OCI-LY3 (cell line): ENCODE data around the gene NLGN4Y.

Source experiments
- H2AFZ ChIP-seq: fragments of 200-600, 300-600 bp; shearing (Covaris generic); 2 replicates; pipeline ENCODE4 v1.6.0; 2014; ENCODE audit warnings: antibody characterized with exemption, low read depth, low read length
- H3K27ac ChIP-seq: fragments of 200-600, 300-600 bp; sonication (generic); 2 replicates; pipeline ENCODE4 v1.5.1; 2014; ENCODE audit warnings: mild to moderate bottlenecking, low read length, moderate library complexity, mixed read lengths
- H3K27me3 ChIP-seq: fragments of 200-600, 300-600 bp; sonication (generic); 2 replicates; pipeline ENCODE4 v1.6.1; 2014; ENCODE audit warnings: low read depth, low read length, mixed read lengths
- H3K36me3 ChIP-seq: fragments of 200-600, 300-600 bp; sonication (generic); replicated peaks from 2 replicates; pipeline ENCODE3; 2014; ENCODE audit warnings: low read depth, low read length, mixed read lengths
- H3K4me1 ChIP-seq: fragments of 300-600, 200-600 bp; sonication (generic); 2 replicates; pipeline ENCODE4 v1.6.1; 2014; ENCODE audit warnings: low read length, mixed read lengths
- H3K4me2 ChIP-seq: fragments of 200-600, 300-600 bp; sonication (generic); 2 replicates; pipeline ENCODE4 v1.6.1; 2014; ENCODE audit warnings: low read length, mixed read lengths
- H3K4me3 ChIP-seq: fragments of 300-600, 200-600 bp; sonication (generic); 2 replicates; pipeline ENCODE4 v1.5.1; 2014; ENCODE audit warnings: antibody characterized with exemption, mild to moderate bottlenecking, low read length, moderate library complexity
- H3K79me2 ChIP-seq: fragments of 300-600, 200-600 bp; shearing (Covaris generic); 2 replicates; pipeline ENCODE4 v1.6.1; 2014; ENCODE audit warnings: mild to moderate bottlenecking, low read length, mixed read lengths
- H3K9ac ChIP-seq: fragments of 300-600, 200-600 bp; shearing (Covaris generic); 2 replicates; pipeline ENCODE4 v1.6.0; 2014; ENCODE audit warnings: mild to moderate bottlenecking, low read length, moderate library complexity
- H3K9me3 ChIP-seq: fragments of 200-600, 300-600 bp; shearing (Covaris generic); 2 replicates; pipeline ENCODE4 v1.6.1; 2014; ENCODE audit warnings: low read length, mixed read lengths; ENCODE audit not compliant: insufficient read depth
- H4K20me1 ChIP-seq: fragments of 200-600, 300-600 bp; sonication (generic); 2 replicates; pipeline ENCODE4 v1.6.1; 2016; ENCODE audit warnings: low read length, mixed read lengths; ENCODE audit not compliant: insufficient read depth
- EZH2phosphoT487 ChIP-seq: fragments of 200-600 bp; shearing (Covaris generic); IDR thresholded peaks from 2 replicates; pipeline ENCODE4 v1.6.1; 2018; ENCODE audit warnings: antibody characterized with exemption, mixed run types, low read depth
- TF ChIP-seq, protein P1 (sequence below): fragments of 200-600, 300-600 bp; sonication (generic); IDR thresholded peaks from 2 replicates; pipeline ENCODE4 v1.5.1; 2014; ENCODE audit warnings: antibody characterized with exemption, low read length, low read depth

Gene NLGN4Y

DNA sequence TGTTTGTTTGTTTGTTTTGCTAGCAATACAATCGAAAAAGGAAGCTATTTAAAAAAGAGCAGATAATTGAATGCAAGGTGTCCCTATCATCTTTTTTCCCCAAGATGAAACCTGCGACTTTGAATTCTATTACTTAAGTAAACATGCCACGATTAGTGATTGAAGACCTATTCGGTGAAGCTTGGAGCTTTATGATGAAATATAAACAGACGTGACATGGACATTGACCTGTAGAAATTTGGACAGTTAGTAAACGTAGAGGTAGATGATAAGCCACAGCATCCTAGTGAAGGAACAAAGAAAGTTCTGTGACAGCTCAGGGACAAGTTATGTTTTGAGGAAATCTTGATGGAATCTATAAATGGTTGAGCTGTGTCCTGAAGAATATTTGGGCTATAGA is 103.9 kb downstream of the NLGN4Y start:
- no peak overlapping the region for H2AFZ ChIP-seq
- TF ChIP-seq, protein P1, sequence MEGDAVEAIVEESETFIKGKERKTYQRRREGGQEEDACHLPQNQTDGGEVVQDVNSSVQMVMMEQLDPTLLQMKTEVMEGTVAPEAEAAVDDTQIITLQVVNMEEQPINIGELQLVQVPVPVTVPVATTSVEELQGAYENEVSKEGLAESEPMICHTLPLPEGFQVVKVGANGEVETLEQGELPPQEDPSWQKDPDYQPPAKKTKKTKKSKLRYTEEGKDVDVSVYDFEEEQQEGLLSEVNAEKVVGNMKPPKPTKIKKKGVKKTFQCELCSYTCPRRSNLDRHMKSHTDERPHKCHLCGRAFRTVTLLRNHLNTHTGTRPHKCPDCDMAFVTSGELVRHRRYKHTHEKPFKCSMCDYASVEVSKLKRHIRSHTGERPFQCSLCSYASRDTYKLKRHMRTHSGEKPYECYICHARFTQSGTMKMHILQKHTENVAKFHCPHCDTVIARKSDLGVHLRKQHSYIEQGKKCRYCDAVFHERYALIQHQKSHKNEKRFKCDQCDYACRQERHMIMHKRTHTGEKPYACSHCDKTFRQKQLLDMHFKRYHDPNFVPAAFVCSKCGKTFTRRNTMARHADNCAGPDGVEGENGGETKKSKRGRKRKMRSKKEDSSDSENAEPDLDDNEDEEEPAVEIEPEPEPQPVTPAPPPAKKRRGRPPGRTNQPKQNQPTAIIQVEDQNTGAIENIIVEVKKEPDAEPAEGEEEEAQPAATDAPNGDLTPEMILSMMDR: no peak
- TF ChIP-seq EZH2phosphoT487: no peak
- H3K4me3 ChIP-seq: no peak overlapping the region
- no peaks in the 10 kb centered on the region for H3K4me1 ChIP-seq
- H3K27me3 ChIP-seq: no peaks in the 10 kb centered on the region
- H3K79me2 ChIP-seq: no peaks in the 10 kb centered on the region
- H3K27ac ChIP-seq: no peak overlapping the region
- H3K4me2 ChIP-seq: no peak overlapping the region
- no peaks in the 10 kb centered on the region for H4K20me1 ChIP-seq
- no peak overlapping the region for H3K9ac ChIP-seq
- no peaks in the 10 kb centered on the region for H3K36me3 ChIP-seq
- no peaks in the 10 kb centered on the region for H3K9me3 ChIP-seq

DNA sequence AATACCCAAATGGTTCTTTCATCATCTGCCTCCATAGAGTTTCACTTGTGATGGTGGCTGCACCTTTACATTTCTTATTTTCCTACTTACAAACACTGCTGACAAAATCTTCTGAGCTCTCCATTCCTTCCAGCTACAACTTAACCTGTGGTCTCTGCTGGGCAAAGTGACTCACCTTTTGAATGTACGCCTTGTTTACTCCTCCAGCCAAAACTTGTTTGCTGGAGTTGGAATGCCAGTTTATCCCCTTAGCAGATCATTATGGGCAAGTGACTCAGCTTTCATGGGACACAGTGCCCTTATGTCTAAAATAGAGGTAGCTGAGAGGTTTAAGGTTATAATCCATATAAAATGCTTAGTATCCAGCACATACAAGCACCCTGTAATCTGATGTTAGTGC is 107.3 kb downstream of the NLGN4Y start:
- Histone ChIP-seq H3K9me3 (no peaks in the 10 kb centered on the region), H3K4me2 (no peak overlapping the region), H4K20me1 (no peaks in the 10 kb centered on the region), H3K36me3 (no peaks in the 10 kb centered on the region), H3K4me3 (no peak overlapping the region), H3K4me1 (no peaks in the 10 kb centered on the region), H3K27ac (no peak overlapping the region), H3K27me3 (no peaks in the 10 kb centered on the region), H3K79me2 (no peaks in the 10 kb centered on the region), H3K9ac (no peak overlapping the region), H2AFZ (no peak overlapping the region)
- TF ChIP-seq, protein P1: no peak
- no peak for TF ChIP-seq EZH2phosphoT487

DNA sequence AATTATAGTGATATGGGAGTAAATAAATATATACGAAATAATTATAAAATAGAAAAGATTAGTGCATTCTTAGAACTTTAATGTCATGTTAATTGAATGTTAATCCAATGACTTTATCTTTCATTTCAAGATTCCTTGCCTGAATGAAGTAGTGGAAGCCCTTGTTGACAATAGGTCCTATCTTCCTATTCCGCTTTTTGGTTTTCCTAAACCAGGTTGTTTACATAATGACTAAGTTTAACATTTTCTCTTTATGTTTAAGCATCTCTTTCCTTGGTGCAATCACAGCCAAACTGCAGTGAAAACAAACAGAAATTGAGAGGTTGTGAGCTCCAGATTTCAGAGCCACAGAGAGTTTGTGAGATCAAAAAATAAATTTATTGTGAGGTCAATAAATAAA is 109.4 kb downstream of the NLGN4Y start:
- Histone ChIP-seq H3K4me2 (no peak overlapping the region), H3K36me3 (no peaks in the 10 kb centered on the region), H4K20me1 (no peaks in the 10 kb centered on the region), H3K9ac (no peak overlapping the region), H3K4me3 (no peak overlapping the region), H3K4me1 (no peaks in the 10 kb centered on the region), H3K9me3 (no peaks in the 10 kb centered on the region), H3K27me3 (no peaks in the 10 kb centered on the region), H3K79me2 (no peaks in the 10 kb centered on the region), H2AFZ (no peak overlapping the region), H3K27ac (no peak overlapping the region)
- TF ChIP-seq EZH2phosphoT487: no peak

DNA sequence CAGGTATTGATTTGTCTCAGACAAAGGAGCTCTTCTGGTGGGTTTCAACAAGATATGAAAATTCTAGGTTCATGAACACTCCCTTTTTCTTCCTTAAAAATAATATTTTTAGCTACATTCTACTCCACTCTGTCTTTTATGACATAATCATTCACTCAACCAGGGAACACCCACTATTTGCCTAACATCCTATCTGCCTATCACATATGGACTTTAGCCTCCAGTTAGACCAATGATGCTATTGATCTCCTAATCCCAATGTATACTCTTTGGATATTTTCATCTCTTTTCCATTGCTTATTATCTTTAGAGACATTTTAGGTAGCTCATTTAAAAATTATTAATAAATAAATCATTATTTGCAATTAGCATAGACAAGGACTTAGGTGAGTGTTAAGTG is 110.6 kb downstream of the NLGN4Y start:
- no peaks in the 10 kb centered on the region for H3K79me2 ChIP-seq
- no peak overlapping the region for H2AFZ ChIP-seq
- H3K4me2 ChIP-seq: no peak overlapping the region
- TF ChIP-seq, protein P1: no peak
- TF ChIP-seq EZH2phosphoT487: no peak
- H3K36me3 ChIP-seq: no peaks in the 10 kb centered on the region
- H3K9ac ChIP-seq: no peak overlapping the region
- H3K27ac ChIP-seq: no peak overlapping the region
- no peaks in the 10 kb centered on the region for H3K27me3 ChIP-seq
- no peak overlapping the region for H3K4me3 ChIP-seq
- no peaks in the 10 kb centered on the region for H3K4me1 ChIP-seq
- H4K20me1 ChIP-seq: no peaks in the 10 kb centered on the region
- no peaks in the 10 kb centered on the region for H3K9me3 ChIP-seq

DNA sequence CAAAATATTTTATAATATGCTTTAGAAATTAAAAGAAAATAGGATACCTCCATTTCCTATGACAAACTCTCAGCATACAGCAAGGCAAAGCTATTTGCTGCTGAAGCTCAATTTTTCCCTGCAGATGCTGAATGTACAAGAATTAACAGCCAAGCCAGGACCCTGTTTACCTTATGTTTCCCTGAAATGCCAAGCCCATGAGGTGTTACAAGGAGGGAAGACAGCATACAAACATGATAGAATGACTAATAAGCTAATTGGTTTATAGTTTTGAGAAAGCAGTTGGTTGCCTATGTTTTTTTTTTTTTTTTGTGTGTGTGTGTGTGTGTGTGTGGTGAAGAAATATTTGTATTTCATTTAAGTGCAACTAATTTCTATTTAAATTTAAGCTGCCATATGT is 113.2 kb downstream of the NLGN4Y start:
- H2AFZ ChIP-seq: no peak overlapping the region
- H3K36me3 ChIP-seq: no peaks in the 10 kb centered on the region
- H3K4me3 ChIP-seq: no peak overlapping the region
- no peaks in the 10 kb centered on the region for H3K27me3 ChIP-seq
- H3K9me3 ChIP-seq: no peaks in the 10 kb centered on the region
- no peak overlapping the region for H3K4me2 ChIP-seq
- H3K27ac ChIP-seq: no peak overlapping the region
- H3K9ac ChIP-seq: no peak overlapping the region
- no peaks in the 10 kb centered on the region for H4K20me1 ChIP-seq
- TF ChIP-seq, protein P1: no peak
- TF ChIP-seq EZH2phosphoT487: no peak
- no peaks in the 10 kb centered on the region for H3K79me2 ChIP-seq
- no peaks in the 10 kb centered on the region for H3K4me1 ChIP-seq
